CD4-positive, alpha-beta T cell treated with Interleukin-4 for 4 hours (primary cell): ENCODE results near the gene PLEKHM3.
A peak's percentile ranks its signal among the peaks of the same experiment; 100 is the strongest.

Experiments
- DNase-seq: peaks from one replicate; pipeline ENCODE4 v3.0.0-alpha.2; 2020

PLEKHM3 gene

GRCh38 chr2:208025037-208025813 is at the start of gene PLEKHM3:
TSS of gene PLEKHM3 (minus strand) at chr2:208025527. CDS start at chr2:208001639, 23,888 bp downstream.
- DNase-seq, result peak; percentile 78

GRCh38 chr2:208074610-208075356 is 49.5 kb upstream of the PLEKHM3 start:
- no peak for DNase-seq

GRCh38 chr2:208072250-208072892 is 47.0 kb upstream of the PLEKHM3 start:
- DNase-seq, result peak; percentile 56

GRCh38 chr2:208069186-208069585 is 43.9 kb upstream of the PLEKHM3 start:
- DNase-seq, result no peak

GRCh38 chr2:208066016-208066415 is 40.7 kb upstream of the PLEKHM3 start:
- no peak for DNase-seq

- DNase-seq, result no peak
Observed at GRCh38 chr2:208065476-208065875, 40.1 kb upstream of the PLEKHM3 start.

GRCh38 chr2:208064220-208064961 is 39.1 kb upstream of the PLEKHM3 start:
- DNase-seq, result no peak

GRCh38 chr2:208062961-208063360 is 37.6 kb upstream of the PLEKHM3 start:
- DNase-seq, result no peak

GRCh38 chr2:208062113-208062512 is 36.8 kb upstream of the PLEKHM3 start:
- peak; percentile 19 for DNase-seq

GRCh38 chr2:208057108-208057507 is 31.8 kb upstream of the PLEKHM3 start:
- DNase-seq, result no peak

- DNase-seq, result no peak
Observed at GRCh38 chr2:208049441-208049840, 24.1 kb upstream of the PLEKHM3 start.

- DNase-seq, result no peak
Observed at GRCh38 chr2:208049006-208049405, 23.7 kb upstream of the PLEKHM3 start.

- DNase-seq, result no peak
Observed at GRCh38 chr2:208047840-208048239, 22.5 kb upstream of the PLEKHM3 start.

GRCh38 chr2:208046686-208047085 is 21.4 kb upstream of the PLEKHM3 start:
- DNase-seq, result no peak

GRCh38 chr2:208042450-208042849 is 17.1 kb upstream of the PLEKHM3 start:
- no peak for DNase-seq

- no peak for DNase-seq
Observed at GRCh38 chr2:208042041-208042440, 16.7 kb upstream of the PLEKHM3 start.

GRCh38 chr2:208040199-208041171 is 15.2 kb upstream of the PLEKHM3 start:
- DNase-seq, result peak; percentile 61

GRCh38 chr2:208039376-208040110 is 14.2 kb upstream of the PLEKHM3 start:
- no peak for DNase-seq

- DNase-seq, result no peak
Observed at GRCh38 chr2:208037564-208038487, 12.5 kb upstream of the PLEKHM3 start.

GRCh38 chr2:208036357-208036756 is 11.0 kb upstream of the PLEKHM3 start:
- DNase-seq, result no peak
